AML-193 (cell line): Measurements from ENCODE around the gene PABPC1L.

Experiments
- DNase-seq, 2 experiments: peaks; one replicate each; lab custom pipeline; 2025; lab: John Stamatoyannopoulos, UW

Gene PABPC1L

DNA sequence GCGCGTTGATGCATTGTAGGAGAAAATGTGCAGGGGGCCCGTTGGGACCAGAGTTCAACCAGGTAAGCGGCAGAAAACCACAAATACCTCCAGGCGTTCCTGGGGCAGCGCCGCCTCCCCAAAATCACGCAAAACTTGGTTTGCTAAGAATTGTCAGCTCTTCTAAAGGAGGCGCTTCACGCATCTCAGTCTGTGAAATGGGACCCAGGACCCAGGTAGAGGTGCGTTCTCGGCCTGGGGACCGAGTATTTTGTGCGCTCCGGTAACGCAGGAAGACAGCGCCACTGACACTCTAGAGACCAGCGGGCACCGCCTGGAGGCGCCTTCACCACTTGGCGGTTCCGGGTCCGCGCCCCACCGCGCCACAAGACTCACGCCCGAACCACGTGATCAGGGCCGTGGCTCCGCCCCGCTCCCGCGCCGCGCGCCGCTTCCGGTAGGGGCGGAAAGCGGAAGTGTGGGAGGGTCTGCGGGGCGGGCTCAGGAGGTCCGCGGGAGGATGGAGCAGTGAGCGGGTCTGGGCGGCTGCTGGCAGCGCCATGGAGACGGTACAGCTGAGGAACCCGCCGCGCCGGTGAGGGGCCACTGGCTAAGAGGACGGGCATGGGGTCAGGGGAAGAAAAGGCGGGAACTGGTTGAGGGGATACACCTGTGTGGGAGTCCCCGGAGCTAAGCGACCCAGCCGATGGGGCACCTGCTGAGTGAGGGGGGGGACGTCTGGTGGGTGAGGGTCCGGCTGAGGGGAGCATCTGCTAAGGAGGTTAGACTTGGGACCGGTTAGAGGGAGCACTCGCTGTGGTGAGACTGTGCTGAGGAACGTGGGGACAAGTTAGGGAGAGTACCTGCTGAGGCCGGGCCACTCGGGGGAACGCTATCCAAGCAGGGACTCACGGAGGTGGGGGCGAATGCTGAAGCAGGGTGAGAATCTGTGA, 56.4 kb downstream of the PABPC1L start, which contains the start of gene STK4:
Gene STK4, plus strand, starts transcription at position 483 of the 932 bp plus-strand sequence. Its CDS starts 57 bp downstream, at position 540.
- peak; percentile 87 to 89 for DNase-seq

DNA sequence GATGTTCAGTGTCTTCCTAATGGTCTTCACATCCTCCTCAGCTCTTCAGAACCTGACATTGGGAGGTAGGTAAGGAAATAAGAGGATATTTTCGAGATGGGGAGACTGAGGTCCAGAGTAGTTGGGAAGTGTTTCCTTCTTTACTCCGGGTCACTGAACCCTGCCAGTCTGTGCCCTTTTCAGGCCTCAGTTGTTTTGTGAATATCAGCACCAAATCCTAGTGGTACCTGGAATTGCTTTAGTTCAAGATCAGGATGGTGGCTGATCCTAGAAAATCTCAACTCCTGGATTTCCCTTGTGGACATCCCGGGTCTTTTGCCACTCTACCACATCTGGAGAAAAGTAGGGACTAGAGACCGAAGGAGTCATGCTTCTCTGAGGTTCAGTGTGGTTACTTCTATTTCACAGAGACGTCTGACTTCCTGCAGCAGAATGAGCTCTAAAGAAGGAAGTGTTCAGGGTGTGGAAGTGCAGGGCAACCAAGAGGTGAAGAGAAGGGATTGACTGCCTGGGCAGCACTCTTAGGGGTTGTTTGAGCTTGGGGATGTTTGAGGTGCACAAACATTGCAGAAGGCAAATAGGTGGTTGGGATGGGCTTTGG, 57.4 kb downstream of the PABPC1L start:
- DNase-seq: peak; percentile 85 to 87

DNA sequence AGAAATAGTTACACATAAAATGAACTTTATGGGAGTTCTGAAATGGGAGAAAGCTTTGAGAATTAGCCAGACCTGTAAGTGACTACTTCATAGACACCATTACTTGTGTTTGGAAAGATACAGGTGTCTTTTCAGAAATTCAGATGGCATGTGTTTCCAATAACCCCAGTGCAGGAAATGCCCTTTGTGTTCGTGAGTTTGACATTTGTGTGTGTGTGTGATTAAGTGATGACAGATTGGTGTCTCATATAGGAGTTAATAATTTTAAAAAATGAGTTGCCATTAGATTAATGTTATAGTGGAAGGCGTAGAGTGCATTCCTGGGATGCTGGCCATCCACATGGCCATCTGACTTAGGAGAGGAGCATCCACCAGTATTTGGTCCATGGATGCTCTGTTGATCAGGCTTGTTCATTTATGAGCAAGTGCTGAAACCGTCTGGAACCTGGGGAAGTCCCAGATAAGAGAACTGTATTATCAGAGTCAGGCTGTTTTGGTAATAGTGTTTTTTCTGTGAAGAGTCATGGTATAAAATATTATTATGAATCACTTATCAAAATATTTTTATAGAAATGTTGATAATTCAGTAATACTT, 59.5 kb downstream of the PABPC1L start:
- DNase-seq: no peak

DNA sequence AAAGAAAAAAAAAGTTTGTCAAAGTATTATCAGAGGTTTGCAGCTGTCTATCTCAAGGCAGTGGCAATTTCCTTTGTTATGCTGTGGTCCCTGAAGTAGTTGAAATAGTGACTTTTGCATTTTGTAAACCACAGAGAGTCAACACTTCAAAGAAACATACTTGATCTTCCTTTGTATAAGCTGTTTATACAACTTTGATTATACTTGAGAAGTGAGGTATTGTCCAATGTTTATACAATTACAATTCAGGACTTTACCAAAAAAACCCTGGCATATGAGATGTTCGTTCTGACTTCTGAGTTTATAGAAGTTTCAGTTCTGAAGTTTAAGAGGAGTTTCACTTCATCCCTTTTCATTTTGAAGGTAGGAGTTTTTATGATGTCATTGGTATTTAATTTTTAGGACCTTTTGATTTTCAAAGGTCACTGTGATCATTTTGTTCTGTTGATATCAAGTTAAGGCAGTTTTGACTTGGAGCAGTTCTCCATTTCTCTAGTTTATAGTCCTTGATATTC, 60.4 kb downstream of the PABPC1L start:
- no peak for DNase-seq

DNA sequence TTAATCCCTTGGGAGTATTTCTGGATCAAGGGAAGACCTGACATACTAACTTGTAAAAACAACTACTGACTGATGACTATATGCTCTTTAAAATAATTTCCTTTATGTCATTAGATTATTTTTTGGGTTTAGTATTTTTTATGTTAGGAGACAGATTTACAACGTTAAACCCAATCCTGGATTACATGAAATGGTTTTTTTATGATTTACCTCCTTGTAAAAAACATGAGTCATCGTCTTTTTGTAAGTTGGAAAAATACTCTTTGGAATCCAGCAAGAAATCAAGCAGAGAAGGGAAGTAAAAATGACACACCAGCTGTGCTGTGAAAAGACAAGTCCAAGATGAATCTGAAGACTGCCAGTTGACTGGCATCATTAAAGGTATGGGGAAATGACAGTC, 63.2 kb downstream of the PABPC1L start:
- no peak for DNase-seq

DNA sequence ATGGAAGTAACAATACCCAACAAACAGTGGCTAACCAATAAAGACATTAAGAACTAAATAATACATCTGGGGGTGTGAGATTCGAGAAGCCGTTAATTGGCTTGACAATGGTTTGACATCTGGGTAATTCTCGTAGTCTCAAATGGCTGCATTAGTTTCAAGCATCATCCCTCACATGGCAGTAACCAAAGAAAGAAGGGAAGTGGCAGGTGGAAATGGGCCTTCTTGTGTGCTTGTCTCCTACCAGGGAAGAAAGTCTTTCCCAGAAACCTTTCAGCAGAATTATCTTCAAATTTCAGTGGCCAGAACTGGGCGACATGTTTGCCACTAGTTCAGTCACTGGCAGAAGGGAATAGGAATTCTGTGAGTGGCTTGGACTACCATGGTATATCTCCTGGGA, 66.8 kb downstream of the PABPC1L start:
- no peak for DNase-seq

DNA sequence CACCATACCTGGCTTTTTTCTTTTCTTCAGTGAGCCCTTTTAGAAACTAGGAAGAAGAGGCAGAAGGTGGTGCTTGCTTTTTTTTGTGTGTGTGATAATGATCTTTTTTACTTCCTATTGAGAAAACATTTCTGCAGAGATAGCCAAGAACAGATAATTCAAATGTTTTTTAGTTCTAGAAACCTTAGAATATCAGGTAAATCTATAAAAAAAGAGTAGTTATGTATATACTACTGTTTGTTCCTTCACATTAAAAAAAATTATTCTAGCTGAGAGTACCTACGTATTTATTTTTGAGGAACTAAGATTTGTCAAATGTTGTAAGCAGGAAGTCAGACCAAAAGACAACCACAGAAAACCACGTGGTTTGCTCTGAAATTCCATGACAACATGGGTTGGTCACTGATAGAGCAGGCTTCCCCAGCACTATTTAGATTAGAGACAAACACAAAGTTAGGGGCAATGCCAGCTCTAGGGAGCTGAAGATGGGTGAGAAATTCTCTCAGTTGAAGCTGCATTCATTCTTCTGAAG, 69.3 kb downstream of the PABPC1L start:
- peak; percentile 92 to 94 for DNase-seq

DNA sequence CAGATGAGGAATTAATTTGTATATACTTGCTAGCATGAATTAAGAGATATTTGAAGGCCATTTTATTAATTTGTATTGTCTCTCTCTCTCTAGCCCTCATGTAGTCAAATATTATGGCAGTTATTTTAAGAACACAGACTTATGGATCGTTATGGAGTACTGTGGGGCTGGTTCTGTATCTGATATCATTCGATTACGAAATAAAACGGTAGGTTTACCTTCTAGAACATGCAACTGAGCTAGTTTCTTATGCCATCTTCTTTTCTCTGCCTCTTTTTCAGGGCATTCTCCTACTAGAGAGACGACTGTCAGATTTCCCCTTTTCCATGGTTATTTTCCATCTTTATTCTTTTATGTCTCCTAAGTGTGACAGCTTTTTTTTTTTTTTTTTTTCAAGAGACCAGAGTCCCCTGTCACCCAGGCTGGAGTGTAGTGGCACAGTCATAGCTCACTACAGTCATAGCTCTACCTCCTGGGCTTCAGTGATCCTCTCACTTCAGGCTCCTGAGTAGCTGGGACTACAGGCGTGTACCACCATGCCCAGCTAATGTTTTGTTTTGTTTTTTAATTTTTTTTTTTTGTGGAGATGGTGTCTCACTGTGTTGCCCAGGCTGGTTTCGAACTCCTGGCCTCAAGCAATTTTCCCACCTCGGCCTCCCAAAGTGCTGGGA, 72.0 kb downstream of the PABPC1L start:
- no peak for DNase-seq

DNA sequence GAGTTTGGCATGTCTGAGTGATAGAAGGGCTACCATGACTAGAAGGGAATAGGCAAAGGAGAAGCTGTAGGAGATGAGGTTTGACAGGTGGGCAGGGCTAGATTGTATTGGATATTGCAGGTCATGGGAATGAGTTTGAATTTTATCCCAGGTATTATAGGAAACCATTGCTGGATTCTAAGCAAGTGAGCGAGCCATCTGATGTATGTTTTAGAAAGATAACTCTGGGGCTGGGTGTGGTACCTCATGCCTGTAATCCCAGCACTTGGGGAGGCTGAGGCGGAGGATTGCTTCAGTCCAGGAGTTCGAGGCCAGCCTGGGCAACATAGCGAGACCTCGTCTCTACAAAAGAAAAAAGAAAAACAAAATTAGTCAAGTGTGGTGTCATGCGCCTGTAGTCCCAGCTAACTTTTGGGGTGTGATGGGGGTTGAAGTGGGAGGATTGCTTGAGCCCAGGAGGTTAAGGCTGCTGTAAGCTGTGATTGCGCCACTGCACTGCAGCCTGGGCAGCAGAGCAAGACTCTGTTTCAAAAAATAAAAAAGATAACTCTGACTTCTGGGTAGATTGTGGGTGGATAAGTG, 73.3 kb downstream of the PABPC1L start:
- no peak for DNase-seq

DNA sequence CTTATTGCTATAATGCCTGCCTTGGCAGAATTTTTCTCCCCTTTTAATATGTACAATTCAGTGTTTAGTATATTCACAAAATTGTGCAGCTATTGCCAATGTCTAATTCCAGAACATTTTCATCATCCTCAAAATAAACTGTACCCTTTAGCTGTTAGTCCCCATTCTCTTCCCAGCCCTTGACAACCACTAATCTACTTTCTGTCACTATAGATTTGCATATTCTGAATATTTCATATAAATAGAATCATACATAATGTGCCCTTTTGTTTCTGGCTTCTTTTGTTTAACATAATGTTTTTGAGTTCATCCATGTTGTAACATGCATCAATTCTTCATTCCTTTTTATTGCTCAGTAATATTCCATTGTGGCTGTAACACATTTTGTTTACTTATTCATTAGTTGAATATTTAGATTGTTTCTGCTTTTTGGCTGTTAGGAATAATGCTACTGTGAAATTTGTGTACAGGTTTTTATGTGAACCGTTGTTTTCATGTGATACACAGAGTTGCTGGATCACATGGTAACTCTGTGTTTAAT, 78.8 kb downstream of the PABPC1L start:
- no peak for DNase-seq
